ENCODE results near the gene LMO3. TPM values are rescaled to one million over a fixed set of nuclear protein-coding genes. Genes with fewer than 3 reads are reported as not detected.

Gene LMO3
- total and polyA plus RNA-seq, 5 experiments from 2014 or later = not detected

- POLR2A ChIA-PET = no interaction called here
- H3K27me3 Mint-ChIP-seq = no peaks in the 10 kb centered on the region
- H3K27ac Mint-ChIP-seq = no peak overlapping the region
- no peaks in the 10 kb centered on the region for H3K36me3 Mint-ChIP-seq
- H3K4me3 Mint-ChIP-seq = no peak overlapping the region
- ATAC-seq = no peak
- DNase-seq = no peak
- no peaks in the 10 kb centered on the region for H3K4me1 Mint-ChIP-seq
- H3K9me3 Mint-ChIP-seq = peaks cover 0 to 11% (median 4%) of the 10 kb centered on the region in 9 donors
Observed at GRCh38 chr12:16523951-16524331, 82.0 kb downstream of the LMO3 start.

- H3K36me3 Mint-ChIP-seq = no peaks in the 10 kb centered on the region
Observed at GRCh38 chr12:16523284-16523950, 82.5 kb downstream of the LMO3 start.

GRCh38 chr12:16520328-16520727 lies 85.6 kb downstream of the LMO3 start:
- POLR2A ChIA-PET = no interaction called here
- no peak overlapping the region for H3K4me3 Mint-ChIP-seq
- H3K9me3 Mint-ChIP-seq = peaks cover 0 to 19% (median 2%) of the 10 kb centered on the region in 9 donors
- no peaks in the 10 kb centered on the region for H3K4me1 Mint-ChIP-seq
- no peaks in the 10 kb centered on the region for H3K27me3 Mint-ChIP-seq
- DNase-seq = no peak
- no peak for ATAC-seq
- H3K27ac Mint-ChIP-seq = no peak overlapping the region
- H3K36me3 Mint-ChIP-seq = no peaks in the 10 kb centered on the region

More at GRCh38 chr12:16523284-16523950, 82.5 kb downstream of the LMO3 start:
- POLR2A ChIA-PET = no interaction called here
- Mint-ChIP-seq H3K4me1 (no peaks in the 10 kb centered on the region), H3K9me3 (peaks cover 0 to 11% (median 4%) of the 10 kb centered on the region in 9 donors), H3K4me3 (no peak overlapping the region), H3K27me3 (no peaks in the 10 kb centered on the region), H3K27ac (no peak overlapping the region)
- no peak for DNase-seq
- ATAC-seq = no peak

GRCh38 chr12:16515666-16516065 lies 90.3 kb downstream of the LMO3 start:
- H3K9me3 Mint-ChIP-seq = peaks cover 0 to 10% (median 2%) of the 10 kb centered on the region in 9 donors
- DNase-seq (no peak), ATAC-seq (no peak)
- no peak overlapping the region for H3K4me3 Mint-ChIP-seq
- H3K36me3 Mint-ChIP-seq = no peaks in the 10 kb centered on the region
- no peaks in the 10 kb centered on the region for H3K27me3 Mint-ChIP-seq
- H3K4me1 Mint-ChIP-seq = no peaks in the 10 kb centered on the region
- POLR2A ChIA-PET = no interaction called here
- no peak overlapping the region for H3K27ac Mint-ChIP-seq

- no peaks in the 10 kb centered on the region for H3K4me1 Mint-ChIP-seq
- ATAC-seq = no peak
Observed at GRCh38 chr12:16513231-16513630, 92.7 kb downstream of the LMO3 start.

GRCh38 chr12:16509411-16509810 lies 96.6 kb downstream of the LMO3 start:
- no peak overlapping the region for H3K27ac Mint-ChIP-seq
- ATAC-seq (no peak), DNase-seq (no peak)
- no peaks in the 10 kb centered on the region for H3K27me3 Mint-ChIP-seq
- POLR2A ChIA-PET = no interaction called here
- H3K9me3 Mint-ChIP-seq = peaks cover 0 to 18% (median 8%) of the 10 kb centered on the region in 9 donors
- no peak overlapping the region for H3K4me3 Mint-ChIP-seq
- no peaks in the 10 kb centered on the region for H3K4me1 Mint-ChIP-seq
- H3K36me3 Mint-ChIP-seq = no peaks in the 10 kb centered on the region

More at GRCh38 chr12:16513231-16513630, 92.7 kb downstream of the LMO3 start:
- Mint-ChIP-seq H3K9me3 (peaks cover 0 to 7% (median 2%) of the 10 kb centered on the region in 9 donors), H3K27me3 (no peaks in the 10 kb centered on the region), H3K27ac (no peak overlapping the region), H3K36me3 (no peaks in the 10 kb centered on the region), H3K4me3 (no peak overlapping the region)
- no peak for DNase-seq
- POLR2A ChIA-PET = no interaction called here

- Mint-ChIP-seq H3K4me1 (no peaks in the 10 kb centered on the region), H3K36me3 (no peaks in the 10 kb centered on the region), H3K9me3 (peaks cover 0 to 20% (median 11%) of the 10 kb centered on the region in 9 donors), H3K4me3 (no peak overlapping the region), H3K27me3 (no peaks in the 10 kb centered on the region), H3K27ac (no peak overlapping the region)
- POLR2A ChIA-PET = no interaction called here
- DNase-seq (no peak), ATAC-seq (no peak)
Observed at GRCh38 chr12:16506394-16506793, 99.6 kb downstream of the LMO3 start.

- DNase-seq = no peak
- POLR2A ChIA-PET = no interaction called here
Observed at GRCh38 chr12:16504200-16504599, 101.8 kb downstream of the LMO3 start.

GRCh38 chr12:16499611-16500010 lies 106.4 kb downstream of the LMO3 start:
- peaks cover 0 to 9% (median 4%) of the 10 kb centered on the region in 9 donors for H3K9me3 Mint-ChIP-seq
- POLR2A ChIA-PET = no interaction called here

More at GRCh38 chr12:16504200-16504599, 101.8 kb downstream of the LMO3 start:
- no peak overlapping the region for H3K27ac Mint-ChIP-seq
- H3K4me1 Mint-ChIP-seq = no peaks in the 10 kb centered on the region
- H3K4me3 Mint-ChIP-seq = no peak overlapping the region
- H3K27me3 Mint-ChIP-seq = no peaks in the 10 kb centered on the region
- ATAC-seq = no peak
- H3K9me3 Mint-ChIP-seq = peaks cover 0 to 20% (median 11%) of the 10 kb centered on the region in 9 donors
- no peaks in the 10 kb centered on the region for H3K36me3 Mint-ChIP-seq

More at GRCh38 chr12:16499611-16500010, 106.4 kb downstream of the LMO3 start:
- Mint-ChIP-seq H3K4me1 (no peaks in the 10 kb centered on the region), H3K4me3 (no peak overlapping the region), H3K36me3 (no peaks in the 10 kb centered on the region), H3K27ac (no peak overlapping the region), H3K27me3 (no peaks in the 10 kb centered on the region)
- no peak for ATAC-seq
- DNase-seq = no peak

Data from naive thymus-derived CD8-positive, alpha-beta T cell (primary cell).